Measurements from ENCODE around the gene ACVR2B. TPM values are rescaled to one million over a fixed set of nuclear protein-coding genes. Genes with fewer than 3 reads are reported as not detected.

Gene ACVR2B
- polyA plus RNA-seq, 3 donors = 15.4 to 16.9 (median 15.7) TPM

- no peak for DNase-seq (ENCODE audit: low read depth in 3 of 3, low spot score in 2 of 3)
Measured at GRCh38 chr3:38524141-38524739, 70.5 kb downstream of the ACVR2B start.

- no peak for DNase-seq (ENCODE audit: low read depth in 3 of 3, low spot score in 2 of 3)
Measured at GRCh38 chr3:38526792-38527191, 73.1 kb downstream of the ACVR2B start.

GRCh38 chr3:38528457-38528856 lies 74.8 kb downstream of the ACVR2B start:
- no peak for DNase-seq (ENCODE audit: low read depth in 3 of 3, low spot score in 2 of 3)

- no peak for DNase-seq (ENCODE audit: low read depth in 3 of 3, low spot score in 2 of 3)
Measured at GRCh38 chr3:38532529-38532928, 78.8 kb downstream of the ACVR2B start.

GRCh38 chr3:38533285-38533976 lies 79.7 kb downstream of the ACVR2B start:
- no peak for DNase-seq (ENCODE audit: low read depth in 3 of 3, low spot score in 2 of 3)

- DNase-seq (ENCODE audit: low read depth in 3 of 3, low spot score in 2 of 3) = no peak
Measured at GRCh38 chr3:38534180-38534579, 80.5 kb downstream of the ACVR2B start.

- no peak for DNase-seq (ENCODE audit: low read depth in 3 of 3, low spot score in 2 of 3)
Measured at GRCh38 chr3:38534604-38535003, 80.9 kb downstream of the ACVR2B start.

- no peak for DNase-seq (ENCODE audit: low read depth in 3 of 3, low spot score in 2 of 3)
Measured at GRCh38 chr3:38536671-38537070, 83.0 kb downstream of the ACVR2B start.

GRCh38 chr3:38538773-38539353 lies 85.2 kb downstream of the ACVR2B start:
- no peak for DNase-seq (ENCODE audit: low read depth in 3 of 3, low spot score in 2 of 3)

GRCh38 chr3:38541806-38542205 lies 88.1 kb downstream of the ACVR2B start:
- no peak for DNase-seq (ENCODE audit: low read depth in 3 of 3, low spot score in 2 of 3)

Other genes starting within 250 kb of the ACVR2B start
- gene SLC22A13, start 188.1 kb upstream of the ACVR2B start, polyA plus RNA-seq (ENCODE audit: insufficient read length in 3 of 3) = 1 to 10 TPM; 1.7 to 3.4 (median 2.4) TPM
- under 1 TPM; 0.30 to 0.44 (median 0.37) TPM for gene SLC22A14, start 171.6 kb upstream of the ACVR2B start, polyA plus RNA-seq (ENCODE audit: insufficient read length in 3 of 3)
- gene XYLB, start 107.1 kb upstream of the ACVR2B start, polyA plus RNA-seq (ENCODE audit: insufficient read length in 3 of 3) = 10 to 100 TPM in 1 of 3 donors, 1 to 10 TPM in 2; 8.8 to 10.4 (median 8.8) TPM
- gene EXOG, start 42.5 kb downstream of the ACVR2B start, polyA plus RNA-seq (ENCODE audit: insufficient read length in 3 of 3) = 10 to 100 TPM; 11.4 to 16.0 (median 11.5) TPM
- under 1 TPM; 0.88 to 0.97 (median 0.94) TPM for gene SCN5A, start 195.8 kb downstream of the ACVR2B start, polyA plus RNA-seq (ENCODE audit: insufficient read length in 3 of 3)

All from right renal cortex interstitium (tissue), 3 donors.